ENCODE measurements around the gene RBBP8NL.

Gene RBBP8NL

GRCh38 chr20:62427172-62428001, at the start of gene RBBP8NL:
TSS of gene RBBP8NL (minus strand) at chr20:62427539. CDS start at chr20:62419647, 7,892 bp downstream.
- DNase-seq (ENCODE audit: low read depth in 2 of 3, low spot score in 2 of 3): no peak

- DNase-seq (ENCODE audit: low read depth in 2 of 3, low spot score in 2 of 3): no peak
These were observed 48.9 kb upstream of the RBBP8NL start for GRCh38 chr20:62476056-62476838.

- DNase-seq (ENCODE audit: low read depth in 2 of 3, low spot score in 2 of 3): no peak
These were observed 48.4 kb upstream of the RBBP8NL start, which contains the start of gene GATA5 for GRCh38 chr20:62475772-62476055. TSS of gene GATA5 (minus strand) at chr20:62475995. CDS start at chr20:62475521, 474 bp downstream.

GRCh38 chr20:62475027-62475771, 47.9 kb upstream of the RBBP8NL start:
- no peak for DNase-seq (ENCODE audit: low read depth in 2 of 3, low spot score in 2 of 3)

GRCh38 chr20:62474604-62475026, 47.3 kb upstream of the RBBP8NL start:
- DNase-seq (ENCODE audit: low read depth in 2 of 3, low spot score in 2 of 3): no peak

- DNase-seq (ENCODE audit: low read depth in 2 of 3, low spot score in 2 of 3): no peak
These were observed 46.6 kb upstream of the RBBP8NL start for GRCh38 chr20:62473717-62474603.

- DNase-seq (ENCODE audit: low read depth in 2 of 3, low spot score in 2 of 3): no peak
These were observed 45.7 kb upstream of the RBBP8NL start for GRCh38 chr20:62472941-62473585.

GRCh38 chr20:62472138-62472940, 45.0 kb upstream of the RBBP8NL start:
- no peak for DNase-seq (ENCODE audit: low read depth in 2 of 3, low spot score in 2 of 3)

- no peak for DNase-seq (ENCODE audit: low read depth in 2 of 3, low spot score in 2 of 3)
These were observed 43.1 kb upstream of the RBBP8NL start for GRCh38 chr20:62470459-62470858.

GRCh38 chr20:62470001-62470400, 42.7 kb upstream of the RBBP8NL start:
- DNase-seq (ENCODE audit: low read depth in 2 of 3, low spot score in 2 of 3): no peak

- DNase-seq (ENCODE audit: low read depth in 2 of 3, low spot score in 2 of 3): no peak
These were observed 42.0 kb upstream of the RBBP8NL start for GRCh38 chr20:62469352-62469751.

- no peak for DNase-seq (ENCODE audit: low read depth in 2 of 3, low spot score in 2 of 3)
These were observed 39.6 kb upstream of the RBBP8NL start for GRCh38 chr20:62466806-62467537.

- no peak for DNase-seq (ENCODE audit: low read depth in 2 of 3, low spot score in 2 of 3)
These were observed 38.9 kb upstream of the RBBP8NL start for GRCh38 chr20:62466072-62466760.

- no peak for DNase-seq (ENCODE audit: low read depth in 2 of 3, low spot score in 2 of 3)
These were observed 37.7 kb upstream of the RBBP8NL start for GRCh38 chr20:62464990-62465389.

GRCh38 chr20:62464425-62464770, 37.1 kb upstream of the RBBP8NL start:
- DNase-seq (ENCODE audit: low read depth in 2 of 3, low spot score in 2 of 3): no peak

GRCh38 chr20:62463651-62464424, 36.5 kb upstream of the RBBP8NL start:
- DNase-seq (ENCODE audit: low read depth in 2 of 3, low spot score in 2 of 3): no peak

GRCh38 chr20:62462976-62463592, 35.7 kb upstream of the RBBP8NL start:
- DNase-seq (ENCODE audit: low read depth in 2 of 3, low spot score in 2 of 3): no peak
